CD4-positive, alpha-beta T cell (primary cell): ENCODE measurements around the gene PLEKHG2. TPM values are rescaled to one million over a fixed set of nuclear protein-coding genes. Genes with fewer than 3 reads are reported as not detected.

Experiments used
- ATAC-seq: fragments of 200-7000 bp; cut with Tn5 transposase; one replicate; pipeline ENCODE4 v1.10.0; 2022; ENCODE audit warnings: mild to moderate bottlenecking; ENCODE audit not compliant: poor library complexity
- CTCF ChIA-PET: fragments of 350-600 bp; sonication (Branson Sonifier 250); formaldehyde crosslinking; loops from one replicate; lab custom pipeline; 2021; ENCODE audit warnings: antibody characterized with exemption, inconsistent platforms; lab: Charles Lee
- POLR2A ChIA-PET: fragments of 350-600 bp; sonication (Branson Sonifier 250); formaldehyde crosslinking; loops from one replicate; lab custom pipeline; 2021; ENCODE audit warnings: antibody characterized with exemption, inconsistent platforms; lab: Charles Lee
- DNase-seq, 14 experiments: peaks; one replicate each; pipeline ENCODE4 v3.0.0-alpha.2; 2013 to 2020; ENCODE audit warnings: mixed read lengths in 2 of 14
- H3K27ac ChIP-seq, 2 donors: one replicate each; pipeline versions ENCODE4 v1.5.1 to v1.7.0; 2013; ENCODE audit warnings: low read length in 2 of 2, low read depth in 1 of 2, mild to moderate bottlenecking in 1 of 2
- H3K27me3 ChIP-seq, 2 experiments: 1 replicate in 1 of 2; 2 replicates in 1 of 2; pipeline versions ENCODE4 v1.6.1 to v1.7.0; 2013; ENCODE audit warnings: low read length in 2 of 2, control low read depth in 1 of 2, mild to moderate bottlenecking in 1 of 2, moderate library complexity in 1 of 2; ENCODE audit not compliant: insufficient read depth in 2 of 2, control insufficient read depth in 1 of 2
- H3K36me3 ChIP-seq: one replicate; pipeline ENCODE4 v1.6.1; 2013; ENCODE audit warnings: low read length, control low read depth; ENCODE audit not compliant: insufficient read depth
- H3K4me1 ChIP-seq: one replicate; pipeline ENCODE4 v1.6.1; 2013; ENCODE audit warnings: low read length, control low read depth; ENCODE audit not compliant: insufficient read depth
- H3K4me3 ChIP-seq: one replicate; pipeline ENCODE4 v1.5.1; 2013; ENCODE audit warnings: mild to moderate bottlenecking, low read length, moderate library complexity
- H3K9me3 ChIP-seq, 2 experiments: 1 replicate in 1 of 2; 2 replicates in 1 of 2; pipeline versions ENCODE4 v1.6.1 to v1.7.0; 2013; ENCODE audit warnings: low read length in 2 of 2, mild to moderate bottlenecking in 2 of 2, control low read depth in 1 of 2, moderate library complexity in 1 of 2; ENCODE audit not compliant: control insufficient read depth in 1 of 2, insufficient read depth in 1 of 2
- H3K27ac Mint-ChIP-seq: one replicate; pipeline ENCODE4 v1.8.0; 2020; ENCODE audit warnings: mixed read lengths
- H3K27me3 Mint-ChIP-seq: one replicate; pipeline ENCODE4 v1.8.0; 2021; ENCODE audit warnings: mixed read lengths
- H3K36me3 Mint-ChIP-seq: one replicate; pipeline ENCODE4 v1.8.0; 2021; ENCODE audit warnings: low read depth, mixed read lengths
- H3K4me1 Mint-ChIP-seq: one replicate; pipeline ENCODE4 v1.8.0; 2021; ENCODE audit warnings: low read depth, mixed read lengths
- H3K4me3 Mint-ChIP-seq: one replicate; pipeline ENCODE4 v1.8.0; 2020; ENCODE audit warnings: mild to moderate bottlenecking, mixed read lengths
- H3K9me3 Mint-ChIP-seq: one replicate; pipeline ENCODE4 v1.8.0; 2020; ENCODE audit warnings: mixed read lengths
- CTCF ChIP-seq: fragments of 200-600 bp; IDR thresholded peaks from one replicate; pipeline ENCODE4 v1.8.0; 2022; ENCODE audit warnings: antibody characterized with exemption, mild to moderate bottlenecking
- intact Hi-C, 2 experiments: fragments of 100-400 bp; cut with DNase I in 1 of 2; cut with micrococcal nuclease in 1 of 2; formaldehyde crosslinking; loops; one replicate each; pipeline versions ENCODE4 v1.15.1 to v1.9.0; 2023 to 2025; cut with DNase I, micrococcal nuclease
- microRNA-seq: library from miRNA; unstranded; fragments of <30 nt; microRNA quantifications from one replicate; pipeline ENCODE4 v1.2.0, GENCODE V29; 2021; ENCODE audit warnings: borderline microRNAs expressed, borderline replicate concordance
- total RNA-seq, 174 experiments: library from RNA in 2 of 174; stranded (reverse) in 2 of 174; gene quantifications; one replicate each; pipeline ENCODE4 v1.2.3 and lab custom pipeline; 2021 to 2026

The PLEKHG2 gene
- total RNA-seq, 2 experiments from 2014 or later, result 80.6 to 81.4 TPM

- ChIA-PET POLR2A (interaction anchor here (1.2 to 1.3 kb wide), 2 partner anchors 29 to 58 kb away, joined by 6 read pairs; partner anchors contain the start of genes EID2B and SUPT5H), CTCF (interaction anchor here (0.8 to 2.9 kb wide), 12 partner anchors 17 to 83 kb away, joined by 3 to 17 read pairs (median 4); partner anchors contain the start of genes EID2B, MED29, PAF1 and PLEKHG2)
- TF ChIP-seq CTCF, result peak; percentile 70
- H3K36me3 ChIP-seq, result peaks cover 72% of the 10 kb centered on the region
- Mint-ChIP-seq H3K27ac (peak overlapping the region; percentile 36), H3K9me3 (no peaks in the 10 kb centered on the region), H3K36me3 (peaks cover 76% of the 10 kb centered on the region), H3K4me3 (no peak overlapping the region), H3K4me1 (no peaks in the 10 kb centered on the region), H3K27me3 (no peaks in the 10 kb centered on the region)
- no peaks in the 10 kb centered on the region for H3K4me1 ChIP-seq
- ATAC-seq (peak; percentile 85), DNase-seq (peak; percentile 65 to 85 (median 72))
- intact Hi-C loops, result loop anchor here (1.0 kb wide), 2 partner anchors 58 to 197 kb away; partner anchors contain the start of gene EID2B (in 2 of the 2)
- H3K27me3 ChIP-seq, result no peaks in the 10 kb centered on the region
- H3K4me3 ChIP-seq, result no peak overlapping the region
- no peak overlapping the region for H3K27ac ChIP-seq
- H3K9me3 ChIP-seq, result no peaks in the 10 kb centered on the region
Observed at GRCh38 chr19:39474139-39474620, 61.7 kb downstream of the PLEKHG2 start.

DNA sequence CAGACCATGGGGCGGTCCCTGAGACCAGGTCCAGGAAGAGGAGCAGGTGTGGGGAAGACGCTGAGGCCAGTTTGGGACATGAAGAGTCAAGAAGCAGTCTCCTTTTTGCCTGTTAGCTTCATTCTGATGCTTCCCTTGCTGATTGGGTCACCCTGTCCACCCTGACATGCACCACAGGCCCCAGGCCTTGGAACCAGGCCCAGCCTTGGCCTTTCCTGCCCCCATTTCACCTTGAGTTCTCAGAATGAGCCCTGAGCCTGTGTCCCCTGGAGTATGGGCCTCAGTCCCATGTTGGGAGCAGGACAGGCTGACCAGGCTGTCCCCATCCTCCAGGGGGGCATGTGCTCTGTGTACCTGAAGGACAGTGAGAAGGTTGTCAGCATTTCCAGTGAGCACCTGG, 63.3 kb downstream of the PLEKHG2 start:
- H3K9me3 ChIP-seq, result no peaks in the 10 kb centered on the region
- Mint-ChIP-seq H3K9me3 (no peaks in the 10 kb centered on the region), H3K27me3 (no peaks in the 10 kb centered on the region), H3K36me3 (peaks cover 62% of the 10 kb centered on the region), H3K4me1 (peaks cover 11% of the 10 kb centered on the region), H3K27ac (no peak overlapping the region), H3K4me3 (no peak overlapping the region)
- no peak overlapping the region for H3K4me3 ChIP-seq
- intact Hi-C loops, result no loop called here
- H3K27ac ChIP-seq, result no peak overlapping the region
- TF ChIP-seq CTCF, result no peak
- H3K27me3 ChIP-seq, result no peaks in the 10 kb centered on the region
- peaks cover 8% of the 10 kb centered on the region for H3K4me1 ChIP-seq
- DNase-seq, result no peak
- H3K36me3 ChIP-seq, result peaks cover 57% of the 10 kb centered on the region
- ATAC-seq, result no peak
- ChIA-PET CTCF (interaction anchor here (0.6 to 2.9 kb wide), 3 partner anchors 16 to 78 kb away, joined by 3 to 17 read pairs (median 3); partner anchors contain the start of gene EID2B), POLR2A (no interaction called here)

Small RNA genes lying within 50 kb of the gene (microRNA-seq; reads per million reads assigned to microRNA genes)
- gene MIR4530, result not detected

Other genes starting within 250 kb of the PLEKHG2 start
- not detected for gene NCCRP1, start 215.7 kb upstream of the PLEKHG2 start, total RNA-seq
- not detected for gene SYCN, start 208.4 kb upstream of the PLEKHG2 start, total RNA-seq
- not detected for gene IFNL3, start 167.7 kb upstream of the PLEKHG2 start, total RNA-seq
- not detected for gene IFNL4, start 163.8 kb upstream of the PLEKHG2 start, total RNA-seq
- gene IFNL2, start 144.3 kb upstream of the PLEKHG2 start, total RNA-seq, result not detected
- not detected for gene IFNL1, start 116.3 kb upstream of the PLEKHG2 start, total RNA-seq
- 1 to 10 TPM; 2.3 to 2.6 TPM for gene LRFN1, start 91.8 kb upstream of the PLEKHG2 start, total RNA-seq
- 100 to 1,000 TPM; 352 to 367 TPM for gene GMFG, start 76.6 kb upstream of the PLEKHG2 start, total RNA-seq
- 10 to 100 TPM; 65.0 to 66.9 TPM for gene SAMD4B, start 70.2 kb upstream of the PLEKHG2 start, total RNA-seq
- gene PAF1, start 21.6 kb upstream of the PLEKHG2 start, total RNA-seq, result 100 to 1,000 TPM in 1 of 2 experiments, 10 to 100 TPM in 1; 99.6 to 101 TPM
- gene MED29, start 21.3 kb upstream of the PLEKHG2 start, total RNA-seq, result 10 to 100 TPM; 45.0 to 46.1 TPM
- 1,000 to 10,000 TPM; 1,278 to 1,362 TPM for gene ZFP36, start 5.8 kb upstream of the PLEKHG2 start, total RNA-seq
- 1,000 to 10,000 TPM; 4,625 to 4,839 TPM for gene RPS16, start 23.3 kb downstream of the PLEKHG2 start, total RNA-seq
- 100 to 1,000 TPM; 322 to 333 TPM for gene SUPT5H, start 32.9 kb downstream of the PLEKHG2 start, total RNA-seq
- gene TIMM50, start 68.2 kb downstream of the PLEKHG2 start, total RNA-seq, result 10 to 100 TPM; 38.3 to 43.4 TPM
- not detected for gene DLL3, start 86.3 kb downstream of the PLEKHG2 start, total RNA-seq
- gene SELENOV, start 102.5 kb downstream of the PLEKHG2 start, total RNA-seq, result not detected
- gene EID2B, start 120.2 kb downstream of the PLEKHG2 start, total RNA-seq, result 1 to 10 TPM; 5.0 to 5.1 TPM
- 10 to 100 TPM; 17.2 to 18.1 TPM for gene EID2, start 127.5 kb downstream of the PLEKHG2 start, total RNA-seq
- gene LGALS13, start 189.9 kb downstream of the PLEKHG2 start, total RNA-seq, result not detected
- gene LGALS16, start 243.2 kb downstream of the PLEKHG2 start, total RNA-seq, result not detected